ENCODE data around the gene AANAT.

AANAT gene

GRCh38 chr17:76459674-76460073 is 7.7 kb upstream of the AANAT start:
- Mint-ChIP-seq H3K36me3 (ENCODE audit: low read depth) (no peaks in the 10 kb centered on the region), H3K27me3 (ENCODE audit: low read depth, poor library complexity) (peaks cover 3% of the 10 kb centered on the region), H3K4me3 (no peak overlapping the region), H3K4me1 (peaks cover 14% of the 10 kb centered on the region), H3K27ac (no peak overlapping the region), H3K9me3 (no peaks in the 10 kb centered on the region)
- no peak for TF ChIP-seq CTCF (IDR thresholded peaks at IDR 0.05)
- no peak for DNase-seq

- Mint-ChIP-seq H3K27ac (peak overlapping the region; percentile 9), H3K4me3 (no peak overlapping the region), H3K27me3 (ENCODE audit: low read depth, poor library complexity) (peaks cover 10% of the 10 kb centered on the region), H3K4me1 (peaks cover 21% of the 10 kb centered on the region), H3K9me3 (no peaks in the 10 kb centered on the region), H3K36me3 (ENCODE audit: low read depth) (no peaks in the 10 kb centered on the region)
- TF ChIP-seq CTCF (IDR thresholded peaks at IDR 0.05): no peak
- no peak for DNase-seq
Observed at GRCh38 chr17:76461765-76462555, 5.4 kb upstream of the AANAT start.

GRCh38 chr17:76462556-76463290 is 4.7 kb upstream of the AANAT start:
- Mint-ChIP-seq H3K4me1 (peaks cover 24% of the 10 kb centered on the region), H3K4me3 (no peak overlapping the region), H3K27me3 (ENCODE audit: low read depth, poor library complexity) (peaks cover 10% of the 10 kb centered on the region), H3K27ac (no peak overlapping the region), H3K9me3 (no peaks in the 10 kb centered on the region), H3K36me3 (ENCODE audit: low read depth) (no peaks in the 10 kb centered on the region)
- TF ChIP-seq CTCF (IDR thresholded peaks at IDR 0.05): no peak
- no peak for DNase-seq

GRCh38 chr17:76466775-76467130 is 650 bp upstream of the AANAT start:
- Mint-ChIP-seq H3K27me3 (ENCODE audit: low read depth, poor library complexity) (peaks cover 7% of the 10 kb centered on the region), H3K4me1 (peaks cover 22% of the 10 kb centered on the region)

GRCh38 chr17:76467809-76468633 is 618 bp downstream of the AANAT start:
- Mint-ChIP-seq H3K27me3 (ENCODE audit: low read depth, poor library complexity) (peaks cover 7% of the 10 kb centered on the region), H3K27ac (no peak overlapping the region), H3K36me3 (ENCODE audit: low read depth) (no peaks in the 10 kb centered on the region), H3K9me3 (no peaks in the 10 kb centered on the region), H3K4me3 (no peak overlapping the region), H3K4me1 (peaks cover 12% of the 10 kb centered on the region)
- TF ChIP-seq CTCF (IDR thresholded peaks at IDR 0.05): no peak
- DNase-seq: no peak

More at GRCh38 chr17:76466775-76467130, 650 bp upstream of the AANAT start:
- no peaks in the 10 kb centered on the region for H3K36me3 Mint-ChIP-seq (ENCODE audit: low read depth)
- no peak for DNase-seq
- no peak overlapping the region for H3K4me3 Mint-ChIP-seq
- TF ChIP-seq CTCF (IDR thresholded peaks at IDR 0.05): no peak
- no peaks in the 10 kb centered on the region for H3K9me3 Mint-ChIP-seq
- no peak overlapping the region for H3K27ac Mint-ChIP-seq

Measured in nephron progenitor cell (in vitro differentiated cells).